ENCODE results near the gene CBFA2T3.

CBFA2T3 gene

DNA sequence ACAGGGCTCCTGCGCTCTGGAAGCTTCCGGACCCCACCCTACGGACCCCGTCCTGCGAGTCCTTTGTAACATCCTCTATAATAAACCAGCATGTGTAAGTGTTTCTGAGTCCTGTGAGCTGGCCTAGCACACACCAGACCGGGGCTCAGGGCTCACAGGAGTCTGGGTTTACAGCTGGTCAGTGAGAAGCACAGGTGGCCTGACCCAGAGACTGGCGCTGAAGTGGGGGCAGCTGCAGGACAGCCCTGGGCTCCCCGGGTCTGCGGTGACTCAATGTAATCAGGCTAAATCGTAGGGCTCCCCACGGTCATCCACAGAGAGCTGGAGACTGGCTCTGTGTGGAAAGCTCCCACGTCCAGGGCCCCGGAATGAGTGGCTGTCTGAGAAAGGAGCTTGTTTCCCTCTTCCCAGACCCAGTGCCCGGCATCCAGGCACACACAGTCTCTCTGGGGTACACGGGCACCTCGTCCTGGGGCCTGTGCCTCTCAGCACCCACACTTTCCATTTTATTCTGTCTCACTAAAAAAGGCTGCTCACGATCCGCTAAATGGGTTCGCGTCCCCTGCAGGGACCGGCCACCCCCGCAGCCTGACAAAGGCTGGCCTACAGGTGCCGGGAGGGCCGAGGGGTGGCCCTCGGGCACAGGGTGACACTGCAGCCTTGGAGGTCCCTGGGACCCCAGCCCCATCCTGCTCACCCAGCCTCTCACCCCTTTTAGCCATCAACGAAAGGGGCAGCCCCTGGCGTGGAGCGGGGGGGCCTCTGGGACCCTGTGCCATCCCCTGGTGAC lies 18.9 kb upstream of the CBFA2T3 start:
- no peak for DNase-seq (ENCODE audit: low read depth in 2 of 2)

DNA sequence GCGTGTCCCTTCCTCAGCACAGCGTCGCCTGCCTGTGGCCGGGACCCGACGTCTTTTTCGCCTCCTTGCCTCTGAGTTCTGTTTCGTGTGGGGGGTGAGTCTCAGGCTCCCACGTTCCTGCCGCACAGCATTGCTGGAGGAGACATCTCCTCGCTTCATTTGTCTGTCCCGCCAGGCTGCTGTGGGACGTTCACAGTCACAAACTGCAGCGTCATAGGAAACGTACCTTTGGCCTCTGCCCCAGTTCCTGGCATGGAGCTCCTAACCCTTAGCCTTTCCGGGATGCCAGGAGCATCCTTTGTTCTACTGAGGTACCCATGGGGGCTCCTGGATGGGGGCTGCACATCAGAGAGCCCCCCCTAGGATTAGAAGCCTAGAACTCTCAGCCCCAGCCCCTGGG lies 18.2 kb upstream of the CBFA2T3 start:
- no peak for DNase-seq (ENCODE audit: low read depth in 2 of 2)

DNA sequence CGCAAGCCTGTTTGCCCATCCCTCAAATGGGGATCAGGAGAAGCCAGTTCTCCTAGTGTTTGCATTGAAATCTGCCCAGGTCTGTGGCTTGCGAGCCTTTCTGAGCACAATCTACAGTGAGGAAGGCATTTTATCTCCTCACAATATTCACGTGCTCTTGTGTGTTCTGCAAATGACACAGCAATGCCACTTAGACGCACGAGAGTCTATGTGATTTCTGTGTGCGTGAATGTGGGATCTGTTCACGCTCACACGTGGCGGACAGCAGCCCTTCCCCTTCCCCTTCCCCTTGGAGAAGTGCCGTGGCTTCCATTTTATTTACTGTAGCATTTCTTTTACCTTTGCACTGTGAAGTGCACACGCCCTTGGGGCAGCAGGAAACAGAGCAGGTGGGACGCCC lies 17.7 kb upstream of the CBFA2T3 start:
- DNase-seq (ENCODE audit: low read depth in 2 of 2): no peak

GRCh38 chr16:88993946-88994600 lies 17.1 kb upstream of the CBFA2T3 start:
- DNase-seq (ENCODE audit: low read depth in 2 of 2): no peak

- DNase-seq (ENCODE audit: low read depth in 2 of 2): no peak
Measured at GRCh38 chr16:88993166-88993761, 16.3 kb upstream of the CBFA2T3 start.

- no peak for DNase-seq (ENCODE audit: low read depth in 2 of 2)
Measured at GRCh38 chr16:88992351-88993165, 15.6 kb upstream of the CBFA2T3 start.

- DNase-seq (ENCODE audit: low read depth in 2 of 2): no peak
Measured at GRCh38 chr16:88991813-88992350, 14.9 kb upstream of the CBFA2T3 start.

- DNase-seq (ENCODE audit: low read depth in 2 of 2): no peak
Measured at GRCh38 chr16:88989852-88990547, 13.0 kb upstream of the CBFA2T3 start.

DNA sequence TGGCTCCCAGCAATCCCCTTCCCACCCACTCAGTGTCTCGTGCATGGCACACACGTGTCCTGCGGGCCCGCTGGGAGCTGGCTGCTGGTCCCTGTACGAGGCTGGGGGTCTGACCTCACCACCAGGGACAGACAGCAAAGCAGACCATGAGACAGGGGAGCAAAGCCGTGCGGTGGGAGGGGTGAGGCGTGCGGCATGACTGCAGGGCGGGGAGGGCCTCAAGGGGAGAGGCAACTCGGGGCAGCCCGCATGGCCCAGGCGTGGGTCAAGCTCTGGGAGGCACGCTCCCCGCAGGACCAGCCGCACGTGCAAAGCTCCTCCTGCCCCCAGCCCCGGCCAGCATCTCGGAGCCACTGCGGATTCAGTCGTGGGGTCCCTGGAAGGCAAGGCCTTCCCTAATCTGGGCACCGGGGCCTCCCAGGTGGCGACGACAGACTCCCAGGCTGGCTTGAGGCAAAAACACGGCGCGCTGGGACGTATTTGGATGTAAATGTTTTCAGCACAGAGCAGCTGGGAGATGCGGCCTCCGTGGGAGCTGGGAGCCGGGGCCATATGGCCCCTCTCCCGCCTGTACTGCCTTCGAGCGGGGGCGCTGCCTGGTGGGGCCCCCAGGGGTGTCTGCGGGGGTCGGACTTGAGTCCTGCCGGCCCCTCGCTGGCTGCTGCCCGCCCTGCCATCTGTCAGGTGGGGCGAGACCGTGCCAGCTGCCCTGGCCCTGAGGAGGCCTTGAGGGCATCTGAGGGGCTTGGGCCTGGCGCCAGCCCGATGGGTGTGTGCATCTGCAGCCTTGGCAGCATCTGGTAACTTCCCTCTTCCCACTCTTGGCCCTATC lies 12.2 kb upstream of the CBFA2T3 start:
- DNase-seq (ENCODE audit: low read depth in 2 of 2): no peak

DNA sequence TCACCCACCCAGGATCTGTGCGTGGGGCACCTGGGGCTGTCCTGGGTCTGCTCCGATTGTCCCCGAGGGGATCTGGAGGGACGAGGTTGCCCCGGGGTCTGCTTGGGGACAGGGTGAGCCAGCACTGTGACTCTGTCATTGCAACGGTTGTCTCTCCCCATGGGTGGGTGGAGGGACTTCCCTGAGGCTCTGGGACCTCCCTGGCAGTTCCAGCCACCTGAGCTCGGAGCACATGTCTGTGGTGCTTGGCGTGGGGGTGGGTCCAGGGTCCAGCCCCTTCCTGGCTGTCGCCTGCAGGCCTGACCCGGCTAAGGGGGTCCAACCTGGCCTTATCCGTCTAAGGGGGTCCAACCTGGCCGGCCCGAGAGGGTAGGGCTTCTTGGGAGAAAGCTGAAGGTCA lies 8.5 kb upstream of the CBFA2T3 start:
- DNase-seq (ENCODE audit: low read depth in 2 of 2): no peak

- DNase-seq (ENCODE audit: low read depth in 2 of 2): no peak
Measured at GRCh38 chr16:88983771-88984687, 7.0 kb upstream of the CBFA2T3 start.

DNA sequence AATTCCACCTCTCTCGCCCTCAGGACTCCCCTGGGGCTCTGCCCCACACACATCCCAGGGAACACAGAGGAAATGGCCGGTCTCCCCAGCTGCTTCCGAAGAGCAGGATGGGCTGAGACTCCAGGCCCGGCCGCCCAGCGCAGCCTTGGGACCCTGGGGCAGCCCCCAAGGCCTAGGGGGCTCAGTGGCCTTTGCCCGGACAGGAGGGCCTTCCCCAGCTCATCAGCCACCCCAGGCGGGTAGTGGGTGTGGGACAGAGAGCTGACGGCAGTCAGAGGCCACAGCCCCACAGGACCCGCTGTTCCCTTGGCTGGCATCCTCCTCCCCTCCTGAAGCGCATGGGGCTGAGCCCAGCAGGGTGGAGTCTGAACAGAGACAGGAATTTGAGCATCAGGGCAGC lies 6.2 kb upstream of the CBFA2T3 start:
- DNase-seq (ENCODE audit: low read depth in 2 of 2): no peak

DNA sequence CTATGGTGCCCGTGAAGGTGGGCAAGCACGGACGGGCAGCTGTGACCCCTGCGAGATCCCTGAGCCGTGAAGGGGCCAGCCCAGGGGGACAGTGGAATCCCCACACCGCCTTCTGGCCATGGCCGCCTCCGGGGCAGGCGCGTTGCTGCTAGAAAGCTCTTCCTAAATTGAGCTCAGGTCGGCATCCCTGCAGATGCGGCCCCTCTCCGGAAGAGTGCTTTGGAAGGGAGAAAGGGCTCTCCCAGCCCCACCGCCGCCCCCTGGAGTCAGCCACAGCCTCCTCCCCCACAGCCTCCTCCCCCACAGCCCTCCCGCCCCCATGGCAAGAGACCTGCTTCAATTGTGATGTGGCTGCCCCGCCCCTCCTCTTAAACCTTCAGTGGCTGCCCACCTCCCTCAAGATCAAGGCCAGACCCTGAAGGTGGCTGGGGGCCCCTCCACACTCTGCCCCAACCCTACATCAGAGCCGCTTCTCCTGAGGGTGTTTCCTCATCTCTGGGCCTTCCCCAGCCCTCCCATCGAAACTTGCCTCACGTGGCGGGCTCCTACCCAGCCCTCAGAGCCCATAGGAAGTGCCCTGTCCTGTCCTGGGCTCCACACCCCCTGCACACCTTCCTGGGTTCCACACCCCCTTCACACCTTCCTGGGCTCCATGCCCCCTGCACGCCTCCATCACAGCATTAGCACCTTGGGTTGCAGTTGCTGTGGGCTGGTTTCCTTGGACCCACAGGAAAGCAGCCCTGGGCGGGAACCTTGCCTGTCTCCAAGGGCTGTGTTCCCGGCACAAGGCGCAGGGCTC lies 5.5 kb upstream of the CBFA2T3 start:
- DNase-seq (ENCODE audit: low read depth in 2 of 2): no peak

- no peak for DNase-seq (ENCODE audit: low read depth in 2 of 2)
Measured at GRCh38 chr16:88979353-88980015, 2.5 kb upstream of the CBFA2T3 start.

- no peak for DNase-seq (ENCODE audit: low read depth in 2 of 2)
Measured at GRCh38 chr16:88978608-88979346, 1.8 kb upstream of the CBFA2T3 start.

- no peak for DNase-seq (ENCODE audit: low read depth in 2 of 2)
Measured at GRCh38 chr16:88977812-88978607, 1.0 kb upstream of the CBFA2T3 start.

Data from fibroblast of skin of left quadriceps (primary cell).